Transverse colon (tissue), 4 donors: Measurements from ENCODE around the gene MBNL2. TPM values are rescaled to one million over a fixed set of nuclear protein-coding genes. Genes with fewer than 3 reads are reported as not detected.

ENCODE experiments used
- DNase-seq: peaks from one replicate; pipeline ENCODE4 v3.0.0-alpha.2; 2019
- H3K27ac ChIP-seq, 4 donors: fragments of 200-600 bp; sonication (generic); 2 replicates each; pipeline ENCODE4 v1.5.1; 2016 to 2018; ENCODE audit warnings: inconsistent platforms in 4 of 4
- H3K27me3 ChIP-seq: fragments of 200-600 bp; sonication (generic); 2 replicates; pipeline ENCODE4 v1.5.1; 2017; ENCODE audit warnings: inconsistent platforms
- H3K36me3 ChIP-seq, 4 donors: fragments of 200-600 bp; sonication (generic); 2 replicates each; pipeline ENCODE4 v1.5.1; 2017 to 2019; ENCODE audit warnings: inconsistent platforms in 4 of 4
- H3K4me1 ChIP-seq, 4 donors: fragments of 200-600 bp; sonication (generic); 2 replicates each; pipeline ENCODE4 v1.5.1; 2017 to 2020; ENCODE audit warnings: inconsistent platforms in 4 of 4
- H3K4me3 ChIP-seq, 4 donors: fragments of 200-600 bp; sonication (generic); 1 replicate in 1 of 4; 2 replicates in 3 of 4; pipeline versions ENCODE4 v1.5.1 to v1.6.1; 2017 to 2019; ENCODE audit warnings: inconsistent platforms in 4 of 4
- H3K9me3 ChIP-seq, 2 donors: fragments of 200-600 bp; sonication (generic); 2 replicates each; pipeline ENCODE4 v1.5.1; 2017 to 2019; ENCODE audit warnings: inconsistent platforms in 2 of 2
- EP300 ChIP-seq: sonication (generic); formaldehyde crosslinking; IDR thresholded peaks from one replicate; pipeline ENCODE4 v1.6.1; 2017; ENCODE audit warnings: antibody characterized with exemption, low read depth
- POLR2A ChIP-seq: fragments of 450-650 bp; IDR thresholded peaks from one replicate; pipeline ENCODE4 v1.6.1; 2016; ENCODE audit warnings: antibody characterized with exemption, mild to moderate bottlenecking, moderate library complexity
- POLR2AphosphoS5 ChIP-seq, 3 donors: sonication (generic); formaldehyde crosslinking; IDR thresholded peaks; one replicate each; pipeline ENCODE4 v1.6.1; 2016; ENCODE audit warnings: antibody characterized with exemption in 3 of 3
- WGBS, 2 donors: methylation state at CpG; one replicate each; pipeline ENCODE4 v1.1.5; 2018; ENCODE audit warnings: low coverage in 1 of 2; 5-methylcytosine and 5-hydroxymethylcytosine counted together
- in situ Hi-C, 4 donors: fragments of 200-750 bp; cut with MboI; loops; one replicate each; pipeline versions ENCODE4 v1.15.0 to v1.15.1; 2017; ENCODE audit warnings: low sequenced_read_pairs in 3 of 4, low pct_ligation_motif_present in 1 of 4, low pct_unique_long_range_greater_than_20kb in 1 of 4
- intact Hi-C: fragments of 100-400 bp; cut with DNase I; formaldehyde crosslinking; loops from one replicate; pipeline ENCODE4 v1.15.1; 2023; ENCODE audit warnings: low total_unique reads
- total RNA-seq, 4 donors: library from RNA; depleted of rRNA; stranded (reverse); fragments of >200 nt; gene quantifications; one replicate each; pipeline ENCODE4 v1.1.0, GENCODE V29; 2016
- TF ChIP-seq, protein P1 (sequence below), 5 experiments: fragments of 200-600 bp in 3 of 5; fragments of 450-650 bp in 2 of 5; sonication (generic) in 3 of 5; IDR thresholded peaks; 1 replicate in 2 of 5; 2 replicates in 3 of 5; pipeline ENCODE4 v1.5.1; 2016 to 2017; ENCODE audit warnings: antibody characterized with exemption in 5 of 5, inconsistent platforms in 3 of 5, mild to moderate bottlenecking in 2 of 5, moderate library complexity in 1 of 5

Gene MBNL2
- total RNA-seq, 4 donors from 2014 or later = 26.9 to 53.7 (median 46.1) TPM

DNA sequence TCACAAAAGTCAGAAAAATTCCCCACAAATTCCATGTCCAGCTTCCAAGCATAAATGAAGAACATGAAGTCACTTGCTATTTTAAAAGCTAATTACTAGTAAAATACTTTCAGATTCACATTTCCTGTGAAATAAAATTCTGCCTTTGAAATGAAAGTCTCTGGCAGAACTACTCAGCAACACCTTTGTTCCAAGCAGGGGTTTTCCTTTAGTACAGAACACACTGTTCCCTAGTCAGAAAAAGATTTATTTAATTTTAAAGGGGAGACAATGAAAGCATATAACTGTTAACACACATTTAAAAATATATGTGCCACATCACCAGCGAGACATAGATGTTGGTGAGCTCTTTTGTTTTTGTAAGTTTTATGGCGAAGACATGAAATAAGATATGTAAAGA lies 185.4 kb downstream of the MBNL2 start:
- no peaks in the 10 kb centered on the region for H3K9me3 ChIP-seq
- H3K4me1 ChIP-seq = peaks cover 0 to 9% (median 0%) of the 10 kb centered on the region in 4 donors
- TF ChIP-seq EP300 (no peak), POLR2AphosphoS5 (IDR thresholded peaks at IDR 0.05) (no peak), POLR2A (no peak)
- TF ChIP-seq, protein P1, sequence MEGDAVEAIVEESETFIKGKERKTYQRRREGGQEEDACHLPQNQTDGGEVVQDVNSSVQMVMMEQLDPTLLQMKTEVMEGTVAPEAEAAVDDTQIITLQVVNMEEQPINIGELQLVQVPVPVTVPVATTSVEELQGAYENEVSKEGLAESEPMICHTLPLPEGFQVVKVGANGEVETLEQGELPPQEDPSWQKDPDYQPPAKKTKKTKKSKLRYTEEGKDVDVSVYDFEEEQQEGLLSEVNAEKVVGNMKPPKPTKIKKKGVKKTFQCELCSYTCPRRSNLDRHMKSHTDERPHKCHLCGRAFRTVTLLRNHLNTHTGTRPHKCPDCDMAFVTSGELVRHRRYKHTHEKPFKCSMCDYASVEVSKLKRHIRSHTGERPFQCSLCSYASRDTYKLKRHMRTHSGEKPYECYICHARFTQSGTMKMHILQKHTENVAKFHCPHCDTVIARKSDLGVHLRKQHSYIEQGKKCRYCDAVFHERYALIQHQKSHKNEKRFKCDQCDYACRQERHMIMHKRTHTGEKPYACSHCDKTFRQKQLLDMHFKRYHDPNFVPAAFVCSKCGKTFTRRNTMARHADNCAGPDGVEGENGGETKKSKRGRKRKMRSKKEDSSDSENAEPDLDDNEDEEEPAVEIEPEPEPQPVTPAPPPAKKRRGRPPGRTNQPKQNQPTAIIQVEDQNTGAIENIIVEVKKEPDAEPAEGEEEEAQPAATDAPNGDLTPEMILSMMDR (IDR thresholded peaks at IDR 0.05) = no peak
- no peak overlapping the region for H3K4me3 ChIP-seq
- in situ Hi-C loops (no loop called here), intact Hi-C loops (no loop called here)
- no peak overlapping the region for H3K27ac ChIP-seq
- 90 to 91% methylated on average over 2 of the region's 2 CpGs for WGBS, 2 donors
- no peaks in the 10 kb centered on the region for H3K36me3 ChIP-seq
- no peak for DNase-seq
- H3K27me3 ChIP-seq = no peaks in the 10 kb centered on the region

- WGBS, 2 donors = 91 to 95% methylated on average over 2 of the region's 2 CpGs
- no peaks in the 10 kb centered on the region for H3K36me3 ChIP-seq
- in situ Hi-C loops = no loop called here
- no peak overlapping the region for H3K4me3 ChIP-seq
- TF ChIP-seq POLR2A (no peak), EP300 (no peak), POLR2AphosphoS5 (IDR thresholded peaks at IDR 0.05) (no peak)
- TF ChIP-seq, protein P1 (IDR thresholded peaks at IDR 0.05) = no peak
- H3K4me1 ChIP-seq = peaks cover 0 to 8% (median 2%) of the 10 kb centered on the region in 4 donors
- no peaks in the 10 kb centered on the region for H3K27me3 ChIP-seq
- H3K27ac ChIP-seq = no peak overlapping the region
- intact Hi-C loops = no loop called here
- H3K9me3 ChIP-seq = no peaks in the 10 kb centered on the region
- DNase-seq = no peak
Observed at GRCh38 chr13:97408938-97409337, 186.8 kb downstream of the MBNL2 start.

DNA sequence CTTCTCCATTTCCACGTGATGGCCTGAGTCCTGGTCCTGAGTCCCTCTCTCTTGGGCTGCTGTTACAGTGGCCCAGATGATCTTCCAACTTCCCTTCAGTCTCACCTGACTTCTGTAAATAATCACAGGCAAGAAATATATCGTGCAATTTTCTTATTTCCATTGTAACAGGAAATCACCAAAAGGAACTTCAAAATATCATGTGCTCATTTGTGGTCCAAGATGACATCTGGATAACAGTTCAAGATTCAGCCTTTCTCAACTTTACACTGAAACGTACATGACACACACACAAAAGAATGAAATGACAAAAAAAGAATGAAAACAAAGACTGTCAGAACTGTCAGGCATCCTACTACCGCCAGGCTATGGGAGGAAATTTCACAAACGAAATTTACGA lies 189.9 kb downstream of the MBNL2 start:
- TF ChIP-seq, protein P1 (IDR thresholded peaks at IDR 0.05) = no peak
- TF ChIP-seq POLR2AphosphoS5 (IDR thresholded peaks at IDR 0.05) = no peak
- TF ChIP-seq EP300 = no peak
- no peak for TF ChIP-seq POLR2A
- DNase-seq = no peak
- 84 to 92% methylated on average over 4 to 6 of the region's 6 CpGs for WGBS, 2 donors
- in situ Hi-C loops (no loop called here), intact Hi-C loops (no loop called here)
- no peak overlapping the region for H3K27ac ChIP-seq
- no peaks in the 10 kb centered on the region for H3K27me3 ChIP-seq
- peaks cover 0 to 4% (median 0%) of the 10 kb centered on the region in 4 donors for H3K4me1 ChIP-seq
- no peaks in the 10 kb centered on the region for H3K36me3 ChIP-seq
- H3K9me3 ChIP-seq = no peaks in the 10 kb centered on the region
- H3K4me3 ChIP-seq = no peak overlapping the region

DNA sequence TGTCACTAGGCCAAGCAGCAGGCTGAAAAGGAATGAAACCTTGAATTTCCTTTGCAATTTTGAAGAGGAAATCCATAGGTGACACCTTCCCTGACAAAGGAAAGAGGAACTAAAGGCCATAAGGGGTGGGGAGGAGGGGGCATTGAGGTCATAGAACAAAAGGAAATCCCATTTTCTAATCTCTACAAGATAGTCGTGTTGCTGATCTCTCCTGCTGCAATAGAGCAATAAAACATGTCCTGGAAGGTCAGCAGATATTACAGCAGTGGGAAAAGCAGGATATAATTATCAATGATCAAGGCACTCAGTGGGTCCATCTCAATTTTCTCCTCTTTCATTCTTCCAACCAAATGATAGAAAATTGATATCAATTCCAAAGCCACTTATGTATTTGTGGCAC lies 191.6 kb downstream of the MBNL2 start:
- H3K27ac ChIP-seq = no peak overlapping the region
- H3K27me3 ChIP-seq = no peaks in the 10 kb centered on the region
- H3K36me3 ChIP-seq = no peaks in the 10 kb centered on the region
- no peak for TF ChIP-seq POLR2AphosphoS5 (IDR thresholded peaks at IDR 0.05)
- no peak for TF ChIP-seq EP300
- TF ChIP-seq POLR2A = no peak
- TF ChIP-seq, protein P1 (IDR thresholded peaks at IDR 0.05) = no peak
- intact Hi-C loops (no loop called here), in situ Hi-C loops (no loop called here)
- peaks cover 0 to 4% (median 0%) of the 10 kb centered on the region in 4 donors for H3K4me1 ChIP-seq
- H3K4me3 ChIP-seq = no peak overlapping the region
- 0 to 11% methylated on average over 1 of the region's 1 CpG for WGBS, 2 donors
- no peaks in the 10 kb centered on the region for H3K9me3 ChIP-seq
- no peak for DNase-seq
